Osteoblast (primary cell): ENCODE measurements around the gene THSD7A. TPM values are rescaled to one million over a fixed set of nuclear protein-coding genes. Genes with fewer than 3 reads are reported as not detected.

Experiments
- DNase-seq: peaks from one replicate; pipeline ENCODE4 v3.0.0; 2011; ENCODE audit warnings: low spot score, mixed read lengths; ENCODE audit not compliant: insufficient read length; ENCODE audit errors: missing footprints
- H2AFZ ChIP-seq: 2 replicates; pipeline ENCODE4 v1.6.0; 2011; ENCODE audit warnings: mild to moderate bottlenecking, low read length
- H3K27ac ChIP-seq: 2 replicates; pipeline ENCODE4 v1.5.1; 2011; ENCODE audit warnings: mild to moderate bottlenecking, low read depth, low read length, moderate library complexity
- H3K27me3 ChIP-seq: 2 replicates; pipeline ENCODE4 v1.6.0; 2012; ENCODE audit warnings: mild to moderate bottlenecking, control low read depth, inconsistent platforms, low read length, moderate library complexity; ENCODE audit not compliant: insufficient read depth
- H3K36me3 ChIP-seq: 2 replicates; pipeline ENCODE4 v1.5.1; 2011; ENCODE audit warnings: mild to moderate bottlenecking, low read length, control low read depth, moderate library complexity; ENCODE audit not compliant: insufficient read depth
- H3K4me1 ChIP-seq: 2 replicates; pipeline ENCODE4 v1.5.1; 2011; ENCODE audit warnings: mild to moderate bottlenecking, low read length, control low read depth, moderate library complexity; ENCODE audit not compliant: insufficient read depth
- H3K4me2 ChIP-seq: 2 replicates; pipeline ENCODE4 v1.6.0; 2011; ENCODE audit warnings: mild to moderate bottlenecking, low read length; ENCODE audit not compliant: insufficient read depth
- H3K4me3 ChIP-seq: fragments of 200-600 bp; sonication (generic); 3 replicates; pipeline ENCODE4 v1.5.1; 2012; ENCODE audit warnings: mild to moderate bottlenecking, low read length, inconsistent platforms; ENCODE audit not compliant: insufficient read depth
- H3K79me2 ChIP-seq: 2 replicates; pipeline ENCODE4 v1.6.0; 2012; ENCODE audit warnings: mild to moderate bottlenecking, low read length, control low read depth, inconsistent platforms; ENCODE audit not compliant: insufficient read depth
- H3K9me3 ChIP-seq: 2 replicates; pipeline ENCODE4 v1.5.1; 2011; ENCODE audit warnings: low read depth, low read length, control low read depth
- H4K20me1 ChIP-seq: 2 replicates; pipeline ENCODE4 v1.6.0; 2012; ENCODE audit warnings: mild to moderate bottlenecking, low read length, control low read depth; ENCODE audit not compliant: insufficient read depth
- total RNA-seq: library from RNA; depleted of rRNA; stranded (reverse); fragments of >200 nt; gene quantifications from 2 replicates; pipeline ENCODE4 v1.2.3, GENCODE V29; 2012
- TF ChIP-seq, protein P1 (sequence below): IDR thresholded peaks from 2 replicates; pipeline ENCODE4 v1.5.1; 2011; ENCODE audit warnings: mild to moderate bottlenecking, low read depth, low read length, moderate library complexity; ENCODE audit errors: extremely low read depth

Gene THSD7A
- total RNA-seq, 1 donor = under 0.01 TPM

DNA sequence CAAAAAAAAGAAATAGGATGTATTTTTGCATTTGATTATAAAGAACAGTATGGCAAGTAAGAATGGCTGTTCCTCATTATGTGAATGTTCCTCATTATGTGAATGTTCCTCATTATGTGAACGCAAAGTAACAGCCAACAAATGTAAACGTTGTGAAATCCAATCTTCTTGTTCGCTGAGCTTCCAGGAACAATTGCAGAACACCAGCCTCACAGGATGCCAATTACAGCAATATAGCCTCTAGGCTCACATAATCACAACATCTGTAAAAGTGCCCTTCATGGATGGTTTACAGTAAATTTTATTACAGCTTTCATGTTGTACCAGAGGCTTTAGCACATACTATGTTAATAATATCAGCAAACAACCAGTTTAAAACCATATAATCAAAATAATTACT is 71.6 kb downstream of the THSD7A start:
- no peaks in the 10 kb centered on the region for H3K27me3 ChIP-seq
- TF ChIP-seq, protein P1, sequence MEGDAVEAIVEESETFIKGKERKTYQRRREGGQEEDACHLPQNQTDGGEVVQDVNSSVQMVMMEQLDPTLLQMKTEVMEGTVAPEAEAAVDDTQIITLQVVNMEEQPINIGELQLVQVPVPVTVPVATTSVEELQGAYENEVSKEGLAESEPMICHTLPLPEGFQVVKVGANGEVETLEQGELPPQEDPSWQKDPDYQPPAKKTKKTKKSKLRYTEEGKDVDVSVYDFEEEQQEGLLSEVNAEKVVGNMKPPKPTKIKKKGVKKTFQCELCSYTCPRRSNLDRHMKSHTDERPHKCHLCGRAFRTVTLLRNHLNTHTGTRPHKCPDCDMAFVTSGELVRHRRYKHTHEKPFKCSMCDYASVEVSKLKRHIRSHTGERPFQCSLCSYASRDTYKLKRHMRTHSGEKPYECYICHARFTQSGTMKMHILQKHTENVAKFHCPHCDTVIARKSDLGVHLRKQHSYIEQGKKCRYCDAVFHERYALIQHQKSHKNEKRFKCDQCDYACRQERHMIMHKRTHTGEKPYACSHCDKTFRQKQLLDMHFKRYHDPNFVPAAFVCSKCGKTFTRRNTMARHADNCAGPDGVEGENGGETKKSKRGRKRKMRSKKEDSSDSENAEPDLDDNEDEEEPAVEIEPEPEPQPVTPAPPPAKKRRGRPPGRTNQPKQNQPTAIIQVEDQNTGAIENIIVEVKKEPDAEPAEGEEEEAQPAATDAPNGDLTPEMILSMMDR = no peak
- H3K4me3 ChIP-seq = no peak overlapping the region
- H4K20me1 ChIP-seq = no peaks in the 10 kb centered on the region
- H3K4me2 ChIP-seq = no peak overlapping the region
- H3K4me1 ChIP-seq = no peaks in the 10 kb centered on the region
- H3K9me3 ChIP-seq = no peaks in the 10 kb centered on the region
- no peak overlapping the region for H3K27ac ChIP-seq
- DNase-seq = no peak
- no peaks in the 10 kb centered on the region for H3K79me2 ChIP-seq
- H2AFZ ChIP-seq = no peak overlapping the region
- H3K36me3 ChIP-seq = no peaks in the 10 kb centered on the region

DNA sequence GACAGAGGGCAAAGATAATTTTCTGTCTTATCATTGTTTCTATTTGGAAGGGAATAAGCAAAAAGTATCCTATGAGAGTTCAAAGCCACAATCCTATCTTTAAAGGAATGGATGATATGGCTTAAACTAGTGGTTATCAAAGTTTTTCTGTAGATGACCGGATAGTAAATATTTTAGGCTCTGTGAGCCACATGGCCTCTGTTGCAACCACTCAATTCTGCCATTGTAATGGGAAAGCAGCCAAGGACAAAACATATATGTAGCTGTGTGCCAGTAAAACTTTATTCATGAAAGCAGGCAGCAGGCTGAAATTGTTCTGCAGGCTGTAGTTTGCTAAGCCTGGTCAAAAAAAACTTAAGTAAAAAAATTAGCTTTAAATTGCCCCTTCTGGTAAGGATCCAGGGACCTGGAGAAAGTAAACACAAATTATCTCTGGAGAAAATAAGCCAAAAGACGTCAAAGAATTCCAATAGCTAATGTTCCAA is 73.3 kb downstream of the THSD7A start:
- no peaks in the 10 kb centered on the region for H3K4me1 ChIP-seq
- H3K9me3 ChIP-seq = no peaks in the 10 kb centered on the region
- no peaks in the 10 kb centered on the region for H4K20me1 ChIP-seq
- no peak for DNase-seq
- TF ChIP-seq, protein P1 = no peak
- no peaks in the 10 kb centered on the region for H3K27me3 ChIP-seq
- H2AFZ ChIP-seq = no peak overlapping the region
- no peaks in the 10 kb centered on the region for H3K36me3 ChIP-seq
- no peak overlapping the region for H3K4me2 ChIP-seq
- no peaks in the 10 kb centered on the region for H3K79me2 ChIP-seq
- H3K4me3 ChIP-seq = no peak overlapping the region
- no peak overlapping the region for H3K27ac ChIP-seq

DNA sequence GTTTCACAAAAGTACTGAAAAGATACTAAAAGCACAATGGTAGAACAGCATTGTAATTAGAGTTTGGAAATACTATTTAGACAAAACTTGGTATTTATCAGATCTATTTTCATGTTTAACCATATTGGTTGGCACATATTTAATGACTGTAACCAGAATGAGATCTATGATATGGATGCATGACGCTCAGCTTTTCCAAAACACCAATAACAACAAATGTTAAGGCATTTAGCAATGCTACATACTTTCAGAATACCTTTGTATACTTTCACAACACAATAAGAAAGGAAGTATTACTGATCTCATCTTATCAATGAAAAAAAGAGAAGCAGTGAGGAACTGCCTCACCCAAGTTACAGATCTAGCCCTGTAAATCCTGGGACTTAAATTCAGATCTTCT is 74.8 kb downstream of the THSD7A start:
- TF ChIP-seq, protein P1 = no peak
- Histone ChIP-seq H3K9me3 (no peaks in the 10 kb centered on the region), H3K27ac (no peak overlapping the region), H3K4me2 (no peak overlapping the region), H3K4me3 (no peak overlapping the region), H3K36me3 (no peaks in the 10 kb centered on the region), H3K79me2 (no peaks in the 10 kb centered on the region), H2AFZ (no peak overlapping the region), H4K20me1 (no peaks in the 10 kb centered on the region), H3K27me3 (no peaks in the 10 kb centered on the region), H3K4me1 (no peaks in the 10 kb centered on the region)
- DNase-seq = no peak

DNA sequence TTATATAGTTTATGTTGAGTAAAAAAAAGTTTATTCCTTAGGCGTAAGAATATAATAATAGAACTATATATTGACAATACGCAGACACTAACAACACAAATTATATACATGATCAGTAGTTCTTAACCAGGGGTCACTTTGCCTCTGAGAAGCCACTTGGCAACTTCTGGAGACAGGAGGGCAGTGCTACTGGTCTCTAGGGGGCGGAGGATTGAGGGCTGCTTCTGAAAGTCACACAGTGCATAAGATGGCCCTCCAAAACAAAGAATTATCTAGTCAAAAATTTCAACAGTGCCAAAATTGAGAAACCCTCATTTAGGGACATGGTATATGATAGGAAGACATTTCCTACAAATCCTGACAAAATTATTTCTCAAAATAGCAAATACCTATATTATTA is 77.1 kb downstream of the THSD7A start:
- DNase-seq = no peak
- no peak overlapping the region for H3K27ac ChIP-seq
- no peaks in the 10 kb centered on the region for H3K79me2 ChIP-seq
- no peak overlapping the region for H3K4me3 ChIP-seq
- no peaks in the 10 kb centered on the region for H3K27me3 ChIP-seq
- no peak overlapping the region for H3K4me2 ChIP-seq
- no peaks in the 10 kb centered on the region for H3K4me1 ChIP-seq
- TF ChIP-seq, protein P1 = no peak
- H3K9me3 ChIP-seq = no peaks in the 10 kb centered on the region
- H2AFZ ChIP-seq = no peak overlapping the region
- no peaks in the 10 kb centered on the region for H4K20me1 ChIP-seq
- no peaks in the 10 kb centered on the region for H3K36me3 ChIP-seq
